ENCODE data around the gene MYH13.

DNA sequence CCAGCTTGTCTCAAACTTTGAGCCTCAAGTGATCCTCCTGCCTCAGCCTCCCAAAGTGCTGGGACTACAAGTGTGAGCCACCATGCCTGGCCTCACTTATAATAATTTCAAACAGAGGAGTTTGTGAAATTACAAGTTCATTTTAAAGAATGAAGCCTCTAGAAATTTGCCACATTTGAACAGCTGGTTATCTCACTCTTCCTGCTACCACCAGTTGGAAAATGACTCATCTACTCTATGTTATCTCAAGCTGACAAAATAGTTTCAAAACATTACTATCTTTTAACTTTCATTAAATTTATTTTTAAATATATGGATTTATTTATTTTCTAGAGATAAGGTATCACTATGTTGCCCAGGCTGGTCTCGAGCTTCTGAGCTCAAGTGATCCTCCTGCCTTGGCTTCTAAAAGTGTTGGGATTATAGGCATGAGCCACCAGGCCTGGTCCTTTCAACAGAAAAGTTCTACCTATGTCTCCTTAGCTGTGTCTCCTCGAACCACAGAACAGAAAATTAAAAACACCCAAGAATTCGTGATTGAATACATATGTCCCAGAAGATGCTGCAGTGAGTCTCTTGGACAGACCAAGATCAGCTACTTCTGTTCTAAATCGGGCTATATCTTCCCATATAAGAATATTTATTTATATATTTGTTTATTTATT, 47.6 kb downstream of the MYH13 start:
- TF ChIP-seq, protein P1, sequence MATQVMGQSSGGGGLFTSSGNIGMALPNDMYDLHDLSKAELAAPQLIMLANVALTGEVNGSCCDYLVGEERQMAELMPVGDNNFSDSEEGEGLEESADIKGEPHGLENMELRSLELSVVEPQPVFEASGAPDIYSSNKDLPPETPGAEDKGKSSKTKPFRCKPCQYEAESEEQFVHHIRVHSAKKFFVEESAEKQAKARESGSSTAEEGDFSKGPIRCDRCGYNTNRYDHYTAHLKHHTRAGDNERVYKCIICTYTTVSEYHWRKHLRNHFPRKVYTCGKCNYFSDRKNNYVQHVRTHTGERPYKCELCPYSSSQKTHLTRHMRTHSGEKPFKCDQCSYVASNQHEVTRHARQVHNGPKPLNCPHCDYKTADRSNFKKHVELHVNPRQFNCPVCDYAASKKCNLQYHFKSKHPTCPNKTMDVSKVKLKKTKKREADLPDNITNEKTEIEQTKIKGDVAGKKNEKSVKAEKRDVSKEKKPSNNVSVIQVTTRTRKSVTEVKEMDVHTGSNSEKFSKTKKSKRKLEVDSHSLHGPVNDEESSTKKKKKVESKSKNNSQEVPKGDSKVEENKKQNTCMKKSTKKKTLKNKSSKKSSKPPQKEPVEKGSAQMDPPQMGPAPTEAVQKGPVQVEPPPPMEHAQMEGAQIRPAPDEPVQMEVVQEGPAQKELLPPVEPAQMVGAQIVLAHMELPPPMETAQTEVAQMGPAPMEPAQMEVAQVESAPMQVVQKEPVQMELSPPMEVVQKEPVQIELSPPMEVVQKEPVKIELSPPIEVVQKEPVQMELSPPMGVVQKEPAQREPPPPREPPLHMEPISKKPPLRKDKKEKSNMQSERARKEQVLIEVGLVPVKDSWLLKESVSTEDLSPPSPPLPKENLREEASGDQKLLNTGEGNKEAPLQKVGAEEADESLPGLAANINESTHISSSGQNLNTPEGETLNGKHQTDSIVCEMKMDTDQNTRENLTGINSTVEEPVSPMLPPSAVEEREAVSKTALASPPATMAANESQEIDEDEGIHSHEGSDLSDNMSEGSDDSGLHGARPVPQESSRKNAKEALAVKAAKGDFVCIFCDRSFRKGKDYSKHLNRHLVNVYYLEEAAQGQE (IDR thresholded peaks at IDR 0.05; ENCODE audit: insufficient replicate concordance, low read depth): no peak
- TF ChIP-seq, protein P2, sequence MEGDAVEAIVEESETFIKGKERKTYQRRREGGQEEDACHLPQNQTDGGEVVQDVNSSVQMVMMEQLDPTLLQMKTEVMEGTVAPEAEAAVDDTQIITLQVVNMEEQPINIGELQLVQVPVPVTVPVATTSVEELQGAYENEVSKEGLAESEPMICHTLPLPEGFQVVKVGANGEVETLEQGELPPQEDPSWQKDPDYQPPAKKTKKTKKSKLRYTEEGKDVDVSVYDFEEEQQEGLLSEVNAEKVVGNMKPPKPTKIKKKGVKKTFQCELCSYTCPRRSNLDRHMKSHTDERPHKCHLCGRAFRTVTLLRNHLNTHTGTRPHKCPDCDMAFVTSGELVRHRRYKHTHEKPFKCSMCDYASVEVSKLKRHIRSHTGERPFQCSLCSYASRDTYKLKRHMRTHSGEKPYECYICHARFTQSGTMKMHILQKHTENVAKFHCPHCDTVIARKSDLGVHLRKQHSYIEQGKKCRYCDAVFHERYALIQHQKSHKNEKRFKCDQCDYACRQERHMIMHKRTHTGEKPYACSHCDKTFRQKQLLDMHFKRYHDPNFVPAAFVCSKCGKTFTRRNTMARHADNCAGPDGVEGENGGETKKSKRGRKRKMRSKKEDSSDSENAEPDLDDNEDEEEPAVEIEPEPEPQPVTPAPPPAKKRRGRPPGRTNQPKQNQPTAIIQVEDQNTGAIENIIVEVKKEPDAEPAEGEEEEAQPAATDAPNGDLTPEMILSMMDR (IDR thresholded peaks at IDR 0.05; ENCODE audit: insufficient read depth, low read length): no peak
- TF ChIP-seq POLR2AphosphoS5 (IDR thresholded peaks at IDR 0.05; ENCODE audit: low read depth): no peak

Data from HL-60 (cell line).